GM12878 (cell line): Measurements from ENCODE around the gene CACNA2D2. TPM values are rescaled to one million over a fixed set of nuclear protein-coding genes. Genes with fewer than 3 reads are reported as not detected.

ENCODE experiments used
- ATAC-seq: fragments of 200-7000 bp; cut with Tn5 transposase; 3 replicates; pipeline ENCODE4 v1.9.1; 2020; ENCODE audit warnings: mild to moderate bottlenecking, moderate library complexity
- BruUV-seq: library from RNA; stranded (reverse); fragments of 400-500 nt; replicated peaks from 2 replicates; lab custom pipeline; 2021; lab: Mats Ljungman, UMichigan
- CTCF ChIA-PET: fragments of 300-600 bp; sonication (Branson Sonifier 250); formaldehyde crosslinking; extraction: SDS; loops from one replicate; lab custom pipeline; 2021; ENCODE audit warnings: inconsistent platforms; lab: Yijun Ruan, JAX
- POLR2A ChIA-PET: fragments of 350-600 bp; formaldehyde crosslinking; extraction: SDS; loops from one replicate; lab custom pipeline; 2021; ENCODE audit warnings: inconsistent platforms; lab: Charles Lee
- RAD21 ChIA-PET: fragments of 300-600 bp; sonication (Branson Sonifier 250); formaldehyde crosslinking; loops from one replicate; lab custom pipeline; 2023; ENCODE audit warnings: antibody characterized with exemption; ENCODE audit not compliant: unreplicated experiment; lab: Charles Lee
- SMC1A ChIA-PET: fragments of 300-600 bp; sonication (Branson Sonifier 250); formaldehyde crosslinking; loops from one replicate; lab custom pipeline; 2023; ENCODE audit not compliant: unreplicated experiment, uncharacterized antibody; lab: Charles Lee
- DNase-seq: peaks from one replicate; pipeline ENCODE4 v3.0.0-alpha.2; 2011; ENCODE audit warnings: low read depth, low spot score
- FAIRE-seq: peaks from 3 replicates; lab custom pipeline; 2011; peaks lifted over from hg19 to GRCh38; lab: Jason Lieb, UNC
- H2AFZ ChIP-seq: 2 replicates; pipeline ENCODE4 v1.6.0; 2011; ENCODE audit warnings: low read depth, low read length, control low read depth; ENCODE audit not compliant: control insufficient read depth
- H3K27ac ChIP-seq: 2 replicates; pipeline ENCODE4 v1.5.1; 2011; ENCODE audit warnings: control low read depth; ENCODE audit not compliant: control insufficient read depth, insufficient read depth
- H3K27me3 ChIP-seq, 2 experiments: replicated peaks in 1 of 2; 2 replicates each; pipeline versions ENCODE4 v1.6.0 to v1.6.1; 2011; ENCODE audit warnings: low read length in 1 of 2; ENCODE audit not compliant: control insufficient read depth in 2 of 2, insufficient read depth in 2 of 2
- H3K36me3 ChIP-seq, 2 experiments: 2 replicates each; pipeline ENCODE4 v1.5.1; 2011; ENCODE audit warnings: low read length in 1 of 2; ENCODE audit not compliant: control insufficient read depth in 2 of 2, insufficient read depth in 2 of 2
- H3K4me1 ChIP-seq: 2 replicates; pipeline ENCODE4 v1.6.1; 2011; ENCODE audit warnings: mild to moderate bottlenecking, low read length, moderate library complexity, mixed read lengths; ENCODE audit not compliant: control insufficient read depth, insufficient read depth
- H3K4me2 ChIP-seq: 2 replicates; pipeline ENCODE4 v1.6.0; 2011; ENCODE audit warnings: control low read depth; ENCODE audit not compliant: control insufficient read depth, insufficient read depth
- H3K4me3 ChIP-seq: fragments of 200-600 bp; sonication (generic); 2 replicates; pipeline ENCODE4 v1.5.1; 2016
- H3K79me2 ChIP-seq: 2 replicates; pipeline ENCODE4 v1.6.0; 2011; ENCODE audit warnings: low read length; ENCODE audit not compliant: control insufficient read depth, insufficient read depth
- H3K9ac ChIP-seq: 2 replicates; pipeline ENCODE4 v1.8.0; 2011; ENCODE audit warnings: low read length, control low read depth, mixed read lengths; ENCODE audit not compliant: control insufficient read depth, insufficient read depth
- H3K9me3 ChIP-seq: replicated peaks from 3 replicates; pipeline ENCODE4 v1.5.1; 2011; ENCODE audit warnings: mild to moderate bottlenecking, low read length; ENCODE audit not compliant: control insufficient read depth, insufficient read depth
- H4K20me1 ChIP-seq: 2 replicates; pipeline ENCODE4 v1.6.0; 2011; ENCODE audit not compliant: control insufficient read depth, insufficient read depth
- BRCA1 ChIP-seq: IDR thresholded peaks from 2 replicates; pipeline ENCODE4 v1.6.1; 2011; ENCODE audit warnings: low read depth, low read length, improper control_type of control experiment
- GABPA ChIP-seq: IDR thresholded peaks from 2 replicates; pipeline ENCODE4 v1.6.1; 2014; ENCODE audit warnings: antibody characterized with exemption, low read depth, mild to moderate bottlenecking, inconsistent platforms
- MXI1 ChIP-seq: fragments of 150-350 bp; IDR thresholded peaks from 2 replicates; pipeline ENCODE4 v1.6.1; 2011; ENCODE audit warnings: low read depth, mild to moderate bottlenecking, inconsistent platforms, low read length, improper control_type of control experiment
- NFXL1 ChIP-seq: fragments of 450-650 bp; IDR thresholded peaks from 2 replicates; pipeline ENCODE4 v1.6.1; 2017; ENCODE audit warnings: antibody characterized with exemption, mild to moderate bottlenecking, borderline replicate concordance
- PAX8 ChIP-seq: fragments of 450-650 bp; IDR thresholded peaks from 2 replicates; pipeline ENCODE4 v1.6.1; 2017; ENCODE audit warnings: mild to moderate bottlenecking, moderate library complexity
- POLR2AphosphoS2 ChIP-seq: IDR thresholded peaks from 2 replicates; pipeline ENCODE4 v1.6.1; 2011; ENCODE audit warnings: low read depth, mild to moderate bottlenecking, low read length, improper control_type of control experiment, moderate library complexity
- YBX1 ChIP-seq: fragments of 450-650 bp; IDR thresholded peaks from 2 replicates; pipeline ENCODE4 v1.6.1; 2016; ENCODE audit warnings: antibody characterized with exemption
- ZNF207 ChIP-seq: fragments of 450-650 bp; IDR thresholded peaks from 2 replicates; pipeline ENCODE4 v1.6.1; 2014; ENCODE audit warnings: antibody characterized with exemption, mild to moderate bottlenecking, borderline replicate concordance
- WGBS: methylation state at CpG from one replicate; pipeline ENCODE4 v1.1.6; 2016; ENCODE audit warnings: low lambda C conversion rate; ENCODE audit not compliant: insufficient replicate concordance, insufficient coverage; ENCODE audit errors: missing lambda C conversion rate; 5-methylcytosine and 5-hydroxymethylcytosine counted together
- in situ Hi-C: fragments of 300-500 bp; cut with MboI; formaldehyde crosslinking; loops from 9 replicates; pipeline ENCODE4 v1.14.3; 2018; ENCODE audit warnings: mixed read lengths
- intact Hi-C: fragments of 100-400 bp; cut with micrococcal nuclease; formaldehyde crosslinking; loops from one replicate; pipeline ENCODE4 v1.14.2; 2022; ENCODE audit not compliant: unreplicated experiment
- polyA plus RNA-seq, 11 experiments: library from polyadenylated mRNA; depleted of rRNA in 4 of 11; unstranded in 6 of 11; stranded (reverse) in 5 of 11; fragments of >200 nt; fragmentation: Nextera tagmentation in 4 of 11; fragmentation: Illumina TruSeq in 1 of 11; extraction: Ambion mirVana in 4 of 11; extraction: Trizol in 1 of 11; gene quantifications; 1 replicate in 1 of 11; 2 replicates in 10 of 11; pipeline versions ENCODE4 v1.2.1 to v1.2.3, GENCODE V29; 2011 to 2016; ENCODE audit warnings: inconsistent platforms in 2 of 11, missing spikeins in 2 of 11, low read depth in 1 of 11
- total RNA-seq, 4 experiments: library from RNA; depleted of rRNA in 3 of 4; stranded (reverse); fragments of >200 nt in 3 of 4; fragmentation: Illumina TruSeq in 1 of 4; extraction: Trizol in 1 of 4; gene quantifications; 2 replicates each; pipeline versions ENCODE4 v1.2.1 to v1.2.3, GENCODE V29; 2013 to 2021
- TF ChIP-seq, protein P1 (sequence below): IDR thresholded peaks from 2 replicates; pipeline ENCODE4 v1.6.1; 2011; ENCODE audit warnings: mild to moderate bottlenecking, low read depth, low read length, moderate library complexity; ENCODE audit not compliant: insufficient replicate concordance
- TF ChIP-seq, protein P2 (sequence below): IDR thresholded peaks from 2 replicates; pipeline ENCODE4 v1.6.1; 2011; ENCODE audit warnings: borderline replicate concordance, low read depth, mild to moderate bottlenecking, moderate library complexity, mixed read lengths, low read length; ENCODE audit not compliant: insufficient read depth; ENCODE audit errors: extremely low read length
- TF ChIP-seq, protein P3 (sequence below): IDR thresholded peaks from 2 replicates; pipeline ENCODE4 v1.6.1; 2012; ENCODE audit warnings: improper control_type of control experiment, low read depth, low read length; ENCODE audit not compliant: insufficient replicate concordance

CACNA2D2 gene
- total and polyA plus RNA-seq, 10 of the 15 experiments (the other 5 are each of a cell fraction or from before 2014, with no cell fraction given) = 0.03 to 0.07 TPM; not detected in 8

DNA sequence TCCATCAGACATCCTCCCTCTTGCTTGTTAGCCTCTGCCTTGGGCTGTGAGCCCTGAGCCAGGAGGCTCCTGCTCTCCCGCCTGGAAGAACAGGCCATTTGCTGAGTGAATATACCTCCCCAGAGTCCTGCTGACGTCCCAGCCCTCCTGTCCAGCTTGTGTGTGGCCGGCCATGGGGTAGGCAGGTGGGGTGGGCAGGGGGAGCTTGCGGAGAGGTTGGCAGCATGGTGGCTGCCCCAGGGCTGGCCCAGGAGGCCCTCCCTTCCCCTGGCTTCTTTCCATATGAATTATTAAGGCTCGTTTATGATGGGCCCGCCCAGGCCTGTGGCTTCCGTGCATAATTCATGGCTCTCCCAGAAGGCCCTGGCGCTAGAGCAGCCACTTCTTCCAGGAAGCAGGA lies 18.7 kb downstream of the CACNA2D2 start:
- POLR2A ChIA-PET = no interaction called here
- Histone ChIP-seq H3K79me2 (no peaks in the 10 kb centered on the region), H3K4me3 (no peak overlapping the region), H3K27me3 (peaks cover 0 to 1% of the 10 kb centered on the region in 2 experiments; a peak in 1 of 4 replicates), H3K36me3 (no peaks in the 10 kb centered on the region), H3K9me3 (no peaks in the 10 kb centered on the region), H2AFZ (no peak overlapping the region), H3K27ac (no peak overlapping the region), H3K4me2 (no peak overlapping the region), H4K20me1 (no peaks in the 10 kb centered on the region), H3K9ac (no peak overlapping the region), H3K4me1 (no peaks in the 10 kb centered on the region)
- in situ Hi-C loops (no loop called here), intact Hi-C loops (no loop called here)
- no peak for DNase-seq
- RAD21 ChIA-PET = no interaction called here
- no TSS peak for BruUV-seq
- 23% methylated on average over 8 of the region's 8 CpGs for WGBS
- no peak for FAIRE-seq
- CTCF ChIA-PET = no interaction called here
- no peak for ATAC-seq
- SMC1A ChIA-PET = no interaction called here
- TF ChIP-seq MXI1 = no peak
- TF ChIP-seq, protein P1, sequence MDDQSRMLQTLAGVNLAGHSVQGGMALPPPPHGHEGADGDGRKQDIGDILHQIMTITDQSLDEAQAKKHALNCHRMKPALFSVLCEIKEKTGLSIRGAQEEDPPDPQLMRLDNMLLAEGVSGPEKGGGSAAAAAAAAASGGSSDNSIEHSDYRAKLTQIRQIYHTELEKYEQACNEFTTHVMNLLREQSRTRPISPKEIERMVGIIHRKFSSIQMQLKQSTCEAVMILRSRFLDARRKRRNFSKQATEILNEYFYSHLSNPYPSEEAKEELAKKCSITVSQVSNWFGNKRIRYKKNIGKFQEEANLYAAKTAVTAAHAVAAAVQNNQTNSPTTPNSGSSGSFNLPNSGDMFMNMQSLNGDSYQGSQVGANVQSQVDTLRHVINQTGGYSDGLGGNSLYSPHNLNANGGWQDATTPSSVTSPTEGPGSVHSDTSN = no peak
- TF ChIP-seq BRCA1 = no peak
- no peak for TF ChIP-seq PAX8
- TF ChIP-seq YBX1 = no peak

DNA sequence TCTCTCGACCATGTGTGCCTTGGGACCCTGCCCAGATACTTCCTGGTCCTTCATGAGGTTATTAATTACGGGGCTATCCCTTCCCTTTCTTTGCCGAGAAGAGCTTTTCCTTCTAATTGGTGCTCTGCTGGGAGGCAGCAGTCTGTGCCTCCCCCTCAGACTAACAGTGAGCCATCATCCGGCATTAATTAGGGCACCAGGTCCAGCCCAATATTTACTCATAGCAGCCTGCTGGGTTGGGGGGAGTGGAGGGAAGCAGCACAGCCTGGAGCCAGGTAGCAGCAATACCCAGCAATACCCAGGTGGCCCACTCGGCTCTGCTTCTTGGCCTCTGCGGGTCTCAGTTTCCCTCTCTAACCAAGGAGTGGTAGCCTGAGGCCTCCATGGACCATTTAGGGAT lies 20.1 kb downstream of the CACNA2D2 start:
- no peak for FAIRE-seq
- no peak for ATAC-seq
- no peak overlapping the region for H2AFZ ChIP-seq
- no peaks in the 10 kb centered on the region for H3K79me2 ChIP-seq
- H3K27ac ChIP-seq = no peak overlapping the region
- H3K4me2 ChIP-seq = no peak overlapping the region
- no peaks in the 10 kb centered on the region for H3K36me3 ChIP-seq
- no peak for DNase-seq
- H3K9ac ChIP-seq = no peak overlapping the region
- intact Hi-C loops = no loop called here
- no peaks in the 10 kb centered on the region for H3K9me3 ChIP-seq
- ChIA-PET RAD21 (no interaction called here), SMC1A (no interaction called here), POLR2A (no interaction called here), CTCF (no interaction called here)
- no peak overlapping the region for H3K4me3 ChIP-seq
- no peaks in the 10 kb centered on the region for H3K4me1 ChIP-seq
- H3K27me3 ChIP-seq = peaks cover 0 to 1% of the 10 kb centered on the region in 2 experiments; a peak in 1 of 4 replicates
- 21% methylated on average over 6 of the region's 6 CpGs for WGBS
- H4K20me1 ChIP-seq = no peaks in the 10 kb centered on the region
- BruUV-seq = no TSS peak
- in situ Hi-C loops = no loop called here
- TF ChIP-seq, protein P2, sequence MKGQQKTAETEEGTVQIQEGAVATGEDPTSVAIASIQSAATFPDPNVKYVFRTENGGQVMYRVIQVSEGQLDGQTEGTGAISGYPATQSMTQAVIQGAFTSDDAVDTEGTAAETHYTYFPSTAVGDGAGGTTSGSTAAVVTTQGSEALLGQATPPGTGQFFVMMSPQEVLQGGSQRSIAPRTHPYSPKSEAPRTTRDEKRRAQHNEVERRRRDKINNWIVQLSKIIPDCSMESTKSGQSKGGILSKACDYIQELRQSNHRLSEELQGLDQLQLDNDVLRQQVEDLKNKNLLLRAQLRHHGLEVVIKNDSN = no peak
- no peak for TF ChIP-seq GABPA
- no peak for TF ChIP-seq ZNF207
- no peak for TF ChIP-seq POLR2AphosphoS2
- TF ChIP-seq, protein P3, sequence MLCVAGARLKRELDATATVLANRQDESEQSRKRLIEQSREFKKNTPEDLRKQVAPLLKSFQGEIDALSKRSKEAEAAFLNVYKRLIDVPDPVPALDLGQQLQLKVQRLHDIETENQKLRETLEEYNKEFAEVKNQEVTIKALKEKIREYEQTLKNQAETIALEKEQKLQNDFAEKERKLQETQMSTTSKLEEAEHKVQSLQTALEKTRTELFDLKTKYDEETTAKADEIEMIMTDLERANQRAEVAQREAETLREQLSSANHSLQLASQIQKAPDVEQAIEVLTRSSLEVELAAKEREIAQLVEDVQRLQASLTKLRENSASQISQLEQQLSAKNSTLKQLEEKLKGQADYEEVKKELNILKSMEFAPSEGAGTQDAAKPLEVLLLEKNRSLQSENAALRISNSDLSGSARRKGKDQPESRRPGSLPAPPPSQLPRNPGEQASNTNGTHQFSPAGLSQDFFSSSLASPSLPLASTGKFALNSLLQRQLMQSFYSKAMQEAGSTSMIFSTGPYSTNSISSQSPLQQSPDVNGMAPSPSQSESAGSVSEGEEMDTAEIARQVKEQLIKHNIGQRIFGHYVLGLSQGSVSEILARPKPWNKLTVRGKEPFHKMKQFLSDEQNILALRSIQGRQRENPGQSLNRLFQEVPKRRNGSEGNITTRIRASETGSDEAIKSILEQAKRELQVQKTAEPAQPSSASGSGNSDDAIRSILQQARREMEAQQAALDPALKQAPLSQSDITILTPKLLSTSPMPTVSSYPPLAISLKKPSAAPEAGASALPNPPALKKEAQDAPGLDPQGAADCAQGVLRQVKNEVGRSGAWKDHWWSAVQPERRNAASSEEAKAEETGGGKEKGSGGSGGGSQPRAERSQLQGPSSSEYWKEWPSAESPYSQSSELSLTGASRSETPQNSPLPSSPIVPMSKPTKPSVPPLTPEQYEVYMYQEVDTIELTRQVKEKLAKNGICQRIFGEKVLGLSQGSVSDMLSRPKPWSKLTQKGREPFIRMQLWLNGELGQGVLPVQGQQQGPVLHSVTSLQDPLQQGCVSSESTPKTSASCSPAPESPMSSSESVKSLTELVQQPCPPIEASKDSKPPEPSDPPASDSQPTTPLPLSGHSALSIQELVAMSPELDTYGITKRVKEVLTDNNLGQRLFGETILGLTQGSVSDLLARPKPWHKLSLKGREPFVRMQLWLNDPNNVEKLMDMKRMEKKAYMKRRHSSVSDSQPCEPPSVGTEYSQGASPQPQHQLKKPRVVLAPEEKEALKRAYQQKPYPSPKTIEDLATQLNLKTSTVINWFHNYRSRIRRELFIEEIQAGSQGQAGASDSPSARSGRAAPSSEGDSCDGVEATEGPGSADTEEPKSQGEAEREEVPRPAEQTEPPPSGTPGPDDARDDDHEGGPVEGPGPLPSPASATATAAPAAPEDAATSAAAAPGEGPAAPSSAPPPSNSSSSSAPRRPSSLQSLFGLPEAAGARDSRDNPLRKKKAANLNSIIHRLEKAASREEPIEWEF = no peak
- TF ChIP-seq NFXL1 = no peak
